UCSD-AML1 (cell line): ENCODE measurements around the gene RCHY1.
A peak's percentile ranks its signal among the peaks of the same experiment; 100 is the strongest.
"Not testable (repeated sequence)": the region's sequence is repeated elsewhere in the genome, so short reads cannot be mapped to it uniquely, and the experiment has no call there.

Experiments used
- DNase-seq: peaks from one replicate; lab custom pipeline; 2025; ENCODE audit not compliant: unreplicated experiment; lab: John Stamatoyannopoulos, UW

The RCHY1 gene

GRCh38 chr4:75516144-75516543 lies 1.9 kb upstream of the RCHY1 start:
- no peak for DNase-seq

- DNase-seq: no peak
Observed at GRCh38 chr4:75514949-75515612, 878 bp upstream of the RCHY1 start.

- DNase-seq: no peak
Observed at GRCh38 chr4:75513526-75514130, 575 bp downstream of the RCHY1 start.

DNA sequence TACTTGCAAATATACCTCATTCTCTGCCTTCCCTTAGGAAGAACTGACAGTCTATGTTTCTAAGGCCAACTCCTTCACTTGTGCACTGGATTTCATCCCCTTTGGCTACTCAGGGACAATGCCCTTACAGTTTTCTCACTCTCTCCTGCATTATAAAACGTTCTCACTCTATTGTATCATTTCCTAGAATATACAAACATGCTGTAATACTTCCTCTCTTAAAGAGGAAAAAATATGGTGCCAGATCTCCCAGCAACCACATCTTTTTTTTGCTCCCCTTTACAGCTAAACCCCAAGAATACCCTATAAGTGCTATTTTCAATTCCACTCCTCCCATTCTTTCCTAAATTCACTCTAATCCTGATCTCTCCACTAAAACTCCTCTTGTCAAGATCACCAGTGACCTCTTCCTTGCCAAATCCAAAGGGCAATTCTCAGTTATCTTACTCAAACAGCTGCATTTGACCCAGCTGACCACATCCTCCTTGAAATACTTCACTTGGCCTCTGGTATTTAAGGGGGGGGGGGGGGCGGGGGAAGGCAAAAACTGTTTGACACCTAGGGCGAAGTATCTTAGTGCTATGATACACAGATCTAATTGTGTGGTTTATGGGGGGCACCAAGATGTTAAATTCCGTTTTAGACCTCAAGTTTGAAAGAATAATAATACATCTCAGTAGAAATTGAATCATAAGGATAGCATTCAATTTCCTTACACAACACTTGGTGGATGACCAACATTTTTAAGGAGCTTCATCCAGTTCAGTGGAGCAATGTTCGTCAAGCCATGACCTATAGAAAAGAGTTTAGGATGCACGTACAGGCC lies 1.6 kb downstream of the RCHY1 start:
- peak; percentile 58 for DNase-seq

- no peak for DNase-seq
Observed at GRCh38 chr4:75511841-75512240, 2.4 kb downstream of the RCHY1 start.

DNA sequence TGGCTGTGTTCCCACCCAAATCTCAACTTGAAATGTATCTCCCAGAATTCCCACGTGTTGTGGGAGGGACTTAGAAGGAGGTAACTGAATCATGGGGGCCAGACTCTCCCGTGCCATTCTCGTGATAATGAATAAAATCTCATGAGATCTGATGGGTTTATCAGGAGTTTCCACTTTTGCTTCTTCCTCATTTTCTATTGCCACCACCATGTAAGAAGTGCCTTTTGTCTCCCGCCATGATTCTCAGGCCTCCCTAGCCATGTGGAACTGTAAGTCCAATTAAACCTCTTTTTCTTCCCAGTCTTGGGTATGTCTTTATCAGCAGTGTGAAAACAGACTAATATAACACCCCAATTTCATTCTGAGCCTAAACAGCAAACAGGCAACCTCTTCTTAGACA lies 4.6 kb downstream of the RCHY1 start:
- DNase-seq: not testable (repeated sequence)

- no peak for DNase-seq
Observed at GRCh38 chr4:75505630-75506029, 8.6 kb downstream of the RCHY1 start.

GRCh38 chr4:75502671-75503070 lies 11.5 kb downstream of the RCHY1 start:
- DNase-seq: no peak

DNA sequence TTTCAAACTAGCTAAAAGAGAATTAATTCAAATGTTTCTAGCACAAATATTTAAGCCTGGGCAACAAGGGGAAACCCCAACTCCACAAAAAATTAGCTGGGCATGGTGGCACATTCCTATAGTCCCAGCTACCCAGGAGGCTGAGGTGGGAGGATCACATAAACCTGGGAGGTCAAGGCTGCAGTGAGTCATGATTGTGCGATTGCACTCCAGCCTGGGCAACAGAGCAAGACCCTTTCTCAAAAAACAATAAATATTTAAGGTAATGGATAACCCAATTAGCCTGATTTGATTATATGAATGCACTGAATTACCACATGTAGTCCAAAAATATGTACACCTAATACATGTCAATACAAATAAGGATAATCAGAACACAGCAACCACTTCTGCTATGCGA lies 14.3 kb downstream of the RCHY1 start:
- no peak for DNase-seq

- DNase-seq: no peak
Observed at GRCh38 chr4:75498041-75498440, 16.2 kb downstream of the RCHY1 start.

- DNase-seq: no peak
Observed at GRCh38 chr4:75497133-75497532, 17.1 kb downstream of the RCHY1 start.

DNA sequence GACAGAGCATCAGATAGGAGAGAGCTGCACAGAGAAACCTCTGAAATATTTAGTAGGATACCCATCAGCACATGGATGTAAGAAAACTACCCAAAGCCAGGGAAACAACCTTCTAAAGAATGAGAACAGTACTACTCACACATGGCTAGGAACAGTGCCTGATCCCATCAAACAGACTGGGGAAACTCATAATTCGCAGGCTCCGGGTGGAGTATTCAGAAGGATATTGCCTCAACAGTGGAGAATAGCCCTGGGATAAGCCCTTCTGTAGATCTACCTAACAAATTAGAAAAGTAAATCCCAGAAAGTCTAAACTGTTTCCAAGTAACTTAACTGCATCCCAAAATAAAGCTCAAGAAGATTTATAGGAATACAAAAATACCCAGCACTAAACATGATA lies 17.8 kb downstream of the RCHY1 start:
- DNase-seq: no peak

- DNase-seq: no peak
Observed at GRCh38 chr4:75495476-75495875, 18.7 kb downstream of the RCHY1 start.

DNA sequence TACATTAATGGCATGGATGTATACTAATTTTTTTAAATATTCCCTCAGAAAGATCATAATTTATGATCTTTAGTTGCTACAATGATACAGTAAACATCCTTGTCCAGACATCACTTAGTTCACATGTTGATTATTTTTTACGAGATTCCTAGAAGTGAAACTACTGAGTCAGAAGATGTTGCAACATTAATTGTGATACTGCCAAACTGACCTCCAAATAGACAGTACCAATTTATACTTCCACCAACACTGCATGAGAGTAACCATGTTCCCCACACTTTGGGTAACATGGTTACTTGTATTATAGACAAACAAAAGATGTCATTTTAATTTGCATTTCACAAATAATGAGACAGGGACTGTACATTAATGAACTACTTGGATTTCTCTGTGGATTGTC lies 19.6 kb downstream of the RCHY1 start:
- no peak for DNase-seq

DNA sequence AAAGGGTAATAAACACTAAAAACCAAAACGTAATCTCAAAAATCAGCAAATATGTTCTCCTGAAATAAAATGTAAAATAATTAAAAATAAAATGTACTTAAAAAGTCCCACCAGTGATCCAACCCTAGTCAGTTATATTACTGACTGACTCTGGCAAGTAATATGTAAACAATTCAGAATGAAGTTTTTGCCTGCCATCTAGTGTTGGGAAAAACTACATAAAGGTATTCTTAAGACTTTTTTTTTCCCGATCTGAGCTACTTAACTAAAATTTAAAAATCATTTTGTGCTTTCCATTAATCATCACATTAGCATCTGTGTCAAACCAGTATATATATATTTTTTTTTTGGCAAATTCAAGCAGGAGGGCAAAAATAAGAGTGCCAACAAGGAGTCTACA lies 24.0 kb downstream of the RCHY1 start:
- DNase-seq: no peak

GRCh38 chr4:75484190-75484589 lies 30.0 kb downstream of the RCHY1 start:
- DNase-seq: no peak

- DNase-seq: no peak
Observed at GRCh38 chr4:75477201-75477600, 37.0 kb downstream of the RCHY1 start.

- DNase-seq: no peak
Observed at GRCh38 chr4:75470738-75471137, 43.5 kb downstream of the RCHY1 start.

DNA sequence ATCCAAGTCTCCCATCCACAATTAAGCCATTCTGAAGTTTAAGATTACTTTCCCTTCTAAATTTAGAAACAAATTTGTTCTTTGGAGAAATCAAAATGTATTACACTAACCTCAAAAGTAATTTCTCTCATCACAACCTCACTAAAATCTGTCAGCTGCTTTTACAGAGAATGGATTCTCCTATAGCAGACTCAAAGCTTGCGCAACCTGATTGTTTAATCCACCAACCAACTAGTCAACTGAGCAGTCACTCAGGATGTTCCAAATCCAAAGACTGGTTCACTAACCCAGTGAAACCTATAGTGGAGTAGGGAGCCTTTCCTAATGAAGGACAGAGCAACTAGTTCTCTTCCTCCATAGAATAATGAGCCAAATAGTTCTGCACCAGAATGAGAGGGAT lies 44.3 kb downstream of the RCHY1 start:
- no peak for DNase-seq

- no peak for DNase-seq
Observed at GRCh38 chr4:75457365-75457764, 56.8 kb downstream of the RCHY1 start.

- DNase-seq: no peak
Observed at GRCh38 chr4:75434105-75434504, 80.1 kb downstream of the RCHY1 start.

DNA sequence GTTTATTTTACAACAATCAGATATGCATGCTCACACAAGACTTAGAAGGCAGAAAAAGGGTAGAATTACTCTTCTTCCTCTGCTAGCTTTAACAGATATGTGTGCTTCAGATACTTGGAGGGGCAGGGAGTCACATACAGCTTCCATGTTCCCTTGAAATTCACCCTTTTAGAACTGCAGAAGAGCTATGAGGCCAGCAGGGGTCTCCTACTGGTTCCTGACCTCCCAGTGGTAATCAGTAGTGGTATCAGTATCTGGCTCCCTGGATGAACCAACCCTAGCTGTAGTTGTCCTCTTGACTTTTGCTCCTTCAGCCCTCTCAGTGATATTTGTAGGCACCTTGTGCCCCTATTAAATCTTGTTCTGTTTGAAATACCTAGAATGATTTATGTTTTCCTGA lies 81.5 kb downstream of the RCHY1 start:
- DNase-seq: no peak
